GM19351 (cell line): ENCODE results near the gene MSI2.
A peak's percentile ranks its signal among the peaks of the same experiment; 100 is the strongest.

Source experiments
- ATAC-seq: cut with Tn5 transposase; IDR thresholded peaks from one replicate; pipeline ENCODE4 v1.9.1; 2021; ENCODE audit warnings: mild to moderate bottlenecking, moderate library complexity; ENCODE audit not compliant: unreplicated experiment

MSI2 gene

GRCh38 chr17:57665696-57666095 is 409.4 kb downstream of the MSI2 start:
- no peak for ATAC-seq

GRCh38 chr17:57666201-57666870 is 410.0 kb downstream of the MSI2 start:
- ATAC-seq: no peak

- no peak for ATAC-seq
Measured at GRCh38 chr17:57666946-57667345, 410.6 kb downstream of the MSI2 start.

- ATAC-seq: no peak
Measured at GRCh38 chr17:57667461-57667923, 411.2 kb downstream of the MSI2 start.

- no peak for ATAC-seq
Measured at GRCh38 chr17:57668332-57668731, 412.0 kb downstream of the MSI2 start.

- ATAC-seq: no peak
Measured at GRCh38 chr17:57669671-57670529, 413.6 kb downstream of the MSI2 start.

- no peak for ATAC-seq
Measured at GRCh38 chr17:57670769-57671569, 414.6 kb downstream of the MSI2 start.

GRCh38 chr17:57671667-57672632 is 415.6 kb downstream of the MSI2 start:
- ATAC-seq: peak; percentile 81

GRCh38 chr17:57672971-57673370 is 416.6 kb downstream of the MSI2 start:
- ATAC-seq: no peak

GRCh38 chr17:57674894-57675293 is 418.6 kb downstream of the MSI2 start:
- ATAC-seq: no peak

- no peak for ATAC-seq
Measured at GRCh38 chr17:57675427-57676387, 419.4 kb downstream of the MSI2 start.

GRCh38 chr17:57676543-57676942 is 420.2 kb downstream of the MSI2 start:
- no peak for ATAC-seq

GRCh38 chr17:57677301-57677700 is 421.0 kb downstream of the MSI2 start:
- no peak for ATAC-seq

GRCh38 chr17:57677858-57678257 is 421.5 kb downstream of the MSI2 start:
- ATAC-seq: no peak

- no peak for ATAC-seq
Measured at GRCh38 chr17:57678393-57678792, 422.1 kb downstream of the MSI2 start.

- no peak for ATAC-seq
Measured at GRCh38 chr17:57679356-57679755, 423.0 kb downstream of the MSI2 start.

- no peak for ATAC-seq
Measured at GRCh38 chr17:57679906-57680695, 423.8 kb downstream of the MSI2 start.

GRCh38 chr17:57682701-57683100 is 426.4 kb downstream of the MSI2 start:
- no peak for ATAC-seq
